22Rv1 (cell line): ENCODE data around the gene IQSEC3.

Experiments used
- H3K27ac ChIP-seq: fragments of 450-650 bp; 2 replicates; pipeline ENCODE4 v1.5.1; 2017
- CTCF ChIP-seq: fragments of 450-650 bp; IDR thresholded peaks from 2 replicates; pipeline ENCODE4 v1.5.1; 2017; ENCODE audit warnings: mild to moderate bottlenecking
- ZFX ChIP-seq: fragments of 450-650 bp; IDR thresholded peaks from 2 replicates; pipeline ENCODE4 v1.6.1; 2017; ENCODE audit warnings: antibody characterized with exemption, borderline replicate concordance

IQSEC3 gene

GRCh38 chr12:174124-174523 lies 107.6 kb downstream of the IQSEC3 start:
- TF ChIP-seq ZFX (no peak), CTCF (no peak)
- H3K27ac ChIP-seq, result no peak overlapping the region

- TF ChIP-seq CTCF, result no peak
- TF ChIP-seq ZFX, result no peak
- H3K27ac ChIP-seq, result no peak overlapping the region
These were observed 108.0 kb downstream of the IQSEC3 start for GRCh38 chr12:174596-174995.

- TF ChIP-seq ZFX (no peak), CTCF (no peak)
- H3K27ac ChIP-seq, result no peak overlapping the region
These were observed 108.7 kb downstream of the IQSEC3 start for GRCh38 chr12:175250-175649.

- no peak overlapping the region for H3K27ac ChIP-seq
- no peak for TF ChIP-seq CTCF
- TF ChIP-seq ZFX, result no peak
These were observed 109.2 kb downstream of the IQSEC3 start for GRCh38 chr12:175759-176158.

GRCh38 chr12:176321-177181 lies 110.0 kb downstream of the IQSEC3 start:
- TF ChIP-seq ZFX (no peak), CTCF (no peak)
- no peak overlapping the region for H3K27ac ChIP-seq

GRCh38 chr12:177336-177979 lies 110.9 kb downstream of the IQSEC3 start:
- no peak for TF ChIP-seq CTCF
- TF ChIP-seq ZFX, result no peak
- H3K27ac ChIP-seq, result no peak overlapping the region
